Inflammatory macrophage treated with lipopolysaccharide for 1 hour (primary cell): ENCODE results near the gene SLC38A4.
"Not testable (repeated sequence)": the region's sequence is repeated elsewhere in the genome, so short reads cannot be mapped to it uniquely, and the experiment has no call there.

Source experiments
- DNase-seq, 2 donors: peaks; one replicate each; pipeline ENCODE4 v3.0.0-alpha.2; 2020 to 2022

The SLC38A4 gene

DNA sequence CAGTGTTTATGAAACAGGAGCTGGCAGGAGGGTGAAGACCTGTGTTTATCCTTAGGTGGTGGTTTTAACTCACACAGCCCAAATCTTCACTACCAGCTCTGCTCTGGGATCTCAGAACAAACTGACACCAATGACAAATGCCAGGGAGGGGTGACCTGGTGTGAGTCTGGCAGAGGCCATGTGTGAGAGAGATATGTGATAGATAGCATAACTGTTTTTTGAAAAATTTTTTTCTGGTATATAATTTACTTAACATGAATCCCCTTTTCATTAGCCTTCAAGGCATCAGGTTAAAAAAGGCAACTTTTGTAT, 51.5 kb downstream of the SLC38A4 start:
- DNase-seq, result no peak

DNA sequence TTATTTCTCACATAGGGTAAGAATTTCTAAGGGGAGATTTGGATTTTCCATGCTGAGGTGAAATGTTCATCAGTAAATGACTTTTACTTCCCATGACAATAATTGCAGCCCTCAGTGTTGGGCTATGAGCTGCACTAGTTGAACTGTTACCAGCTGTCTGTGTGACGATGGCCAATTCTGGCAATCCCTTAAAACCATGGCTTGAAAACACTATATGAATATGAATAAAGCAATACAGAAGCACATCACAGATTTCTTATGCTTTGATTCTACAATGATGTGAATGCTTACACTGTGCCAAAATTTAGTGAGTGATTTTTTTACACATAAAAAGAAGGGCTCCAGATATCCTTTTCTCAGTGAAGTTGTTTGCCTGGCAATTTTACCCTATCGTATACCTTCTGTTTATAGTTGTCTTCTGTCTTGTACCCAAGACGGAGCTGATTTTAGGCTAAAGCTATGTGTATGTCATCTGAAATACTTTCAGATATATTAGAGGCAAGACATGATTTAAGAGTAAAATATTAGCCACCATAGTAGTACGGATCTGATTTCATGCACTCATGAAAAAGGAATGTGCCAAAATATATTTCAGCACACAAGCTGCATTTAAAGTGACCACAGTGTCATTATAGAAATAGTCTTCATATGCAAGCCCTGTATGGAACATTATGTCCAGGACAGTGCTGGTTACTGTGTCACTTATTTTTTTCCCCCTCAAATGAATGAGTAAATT, 52.0 kb downstream of the SLC38A4 start:
- no peak for DNase-seq

DNA sequence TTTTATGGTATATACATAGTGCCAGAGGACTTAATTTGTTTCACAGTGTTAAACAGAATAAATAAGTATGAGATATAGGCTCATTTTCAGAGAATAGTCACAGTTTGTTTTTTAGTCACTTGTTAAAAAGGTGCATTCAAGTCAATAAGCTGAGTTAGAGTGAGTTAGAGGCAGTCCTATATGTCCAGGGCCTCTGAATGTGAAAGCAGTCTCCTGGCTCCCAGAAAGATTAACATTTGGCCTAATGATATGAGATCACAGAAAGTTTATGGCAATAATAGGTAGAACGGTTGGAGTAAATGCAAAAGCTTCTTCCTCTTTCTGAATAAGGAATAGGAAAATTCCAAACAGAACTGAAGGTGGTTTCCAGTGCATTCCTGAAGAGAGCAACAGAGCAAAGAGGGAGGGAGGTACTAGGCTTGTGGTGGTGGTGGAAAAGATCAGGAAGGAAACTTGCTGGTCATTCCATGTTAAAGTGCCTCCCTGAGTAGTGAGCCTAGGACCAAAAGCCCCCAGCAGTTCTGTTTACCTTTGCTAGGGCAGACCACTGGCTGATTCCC, 54.4 kb downstream of the SLC38A4 start:
- no peak for DNase-seq

DNA sequence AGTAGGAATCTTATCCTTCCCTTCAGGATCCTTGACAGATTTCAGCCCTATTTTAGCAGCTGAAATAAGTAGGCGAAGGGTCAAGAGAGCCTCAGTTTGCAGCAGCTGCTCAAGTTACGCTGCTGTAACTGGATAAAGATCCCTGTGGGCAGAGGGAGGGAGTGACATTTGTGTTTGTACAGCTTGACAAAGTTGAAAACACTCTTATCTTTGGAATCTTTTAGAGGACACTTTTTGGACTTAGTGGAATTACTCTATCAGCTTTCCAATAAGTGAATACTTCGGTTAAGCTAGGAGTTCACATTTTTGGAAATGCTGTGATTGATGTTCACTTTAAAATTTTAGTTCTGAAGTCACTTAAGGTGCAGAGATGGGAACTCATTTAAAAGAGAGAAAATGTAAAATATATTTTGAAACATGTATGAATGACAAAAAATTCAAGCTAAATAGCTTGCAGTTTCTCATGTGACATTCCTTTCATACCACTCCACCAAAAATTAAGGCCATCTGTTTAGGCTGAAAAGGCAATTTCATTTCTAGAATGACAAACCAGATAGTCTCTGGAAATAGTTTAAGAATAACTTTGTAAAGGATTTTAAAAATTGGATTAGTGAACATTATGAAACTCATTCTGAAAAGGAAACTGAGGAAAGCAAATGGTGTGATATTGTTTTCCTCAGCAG, 55.2 kb downstream of the SLC38A4 start:
- no peak for DNase-seq

DNA sequence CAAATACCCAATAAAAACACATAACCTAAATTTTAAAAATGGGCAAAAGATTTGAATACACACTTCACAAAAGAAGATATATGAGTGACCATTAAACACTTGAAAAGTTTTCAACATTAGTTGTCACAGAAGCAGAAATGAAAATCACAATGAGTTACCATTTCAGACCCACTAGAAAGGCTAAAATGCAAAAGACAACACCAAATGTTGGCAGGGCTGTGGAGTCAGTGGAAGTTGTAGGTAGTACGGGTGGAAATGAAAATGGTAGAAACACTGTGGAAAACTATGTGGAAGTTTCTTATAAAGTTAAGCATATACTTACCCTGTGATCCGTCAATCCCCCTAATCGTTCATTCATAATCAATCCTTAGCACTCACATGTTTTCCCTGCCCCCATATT, 61.8 kb downstream of the SLC38A4 start:
- DNase-seq, result no peak

DNA sequence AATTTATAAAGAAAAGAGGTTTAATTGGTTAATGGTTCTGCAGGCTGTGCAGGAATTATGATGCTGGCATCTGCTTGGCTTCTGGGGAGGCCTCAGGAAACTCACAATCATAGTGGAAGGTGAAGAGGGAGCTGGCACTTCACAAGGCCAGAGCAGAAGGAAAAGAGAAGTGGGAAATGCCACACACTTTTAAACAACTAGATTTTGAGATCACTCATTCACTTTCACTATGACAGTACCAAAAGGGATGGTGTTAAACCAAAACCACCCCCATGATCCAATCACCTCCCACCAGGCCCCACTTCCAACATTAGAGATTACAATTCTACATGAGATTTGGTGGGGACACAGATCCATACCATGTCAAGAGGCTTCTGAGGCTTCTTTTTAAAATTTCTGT, 62.6 kb downstream of the SLC38A4 start:
- peak in 1 of 2 donors; percentile 2 for DNase-seq

DNA sequence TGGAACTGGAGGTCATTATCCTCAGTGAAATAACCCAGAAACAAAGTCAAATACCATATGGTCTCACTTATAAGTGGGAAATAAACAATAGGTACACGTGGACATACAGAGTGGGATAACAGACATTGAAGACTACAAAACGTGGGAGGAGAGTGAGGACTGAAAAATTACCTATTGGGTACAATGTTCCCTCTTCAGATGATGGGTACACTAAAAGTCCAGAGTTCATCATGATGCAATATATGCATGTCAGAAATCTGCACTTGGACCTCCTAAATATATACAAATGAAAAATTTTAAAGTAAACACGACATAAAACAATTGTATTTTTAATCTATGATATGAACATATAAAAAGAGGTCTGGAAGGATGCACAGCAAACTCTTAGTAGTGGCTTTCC, 71.2 kb downstream of the SLC38A4 start:
- DNase-seq, result no peak

DNA sequence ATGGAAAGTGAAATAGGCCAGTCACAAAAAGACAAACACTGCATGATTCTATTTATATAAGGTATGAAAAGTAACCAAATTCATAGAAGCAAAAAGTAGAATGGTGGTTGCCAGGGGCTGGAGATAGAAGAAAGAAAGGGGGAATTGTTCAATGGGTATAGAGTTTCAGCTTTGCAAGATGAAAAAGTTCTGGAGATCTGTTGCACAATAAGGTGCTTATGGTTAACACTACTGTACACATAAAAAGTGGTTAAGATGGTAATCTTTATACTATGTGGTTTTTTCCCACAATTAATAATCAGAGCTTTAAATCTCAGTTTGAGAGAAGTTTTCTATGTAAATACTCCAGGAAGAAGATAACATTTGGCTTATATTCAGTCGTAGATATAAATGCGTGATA, 73.4 kb downstream of the SLC38A4 start:
- no peak for DNase-seq

DNA sequence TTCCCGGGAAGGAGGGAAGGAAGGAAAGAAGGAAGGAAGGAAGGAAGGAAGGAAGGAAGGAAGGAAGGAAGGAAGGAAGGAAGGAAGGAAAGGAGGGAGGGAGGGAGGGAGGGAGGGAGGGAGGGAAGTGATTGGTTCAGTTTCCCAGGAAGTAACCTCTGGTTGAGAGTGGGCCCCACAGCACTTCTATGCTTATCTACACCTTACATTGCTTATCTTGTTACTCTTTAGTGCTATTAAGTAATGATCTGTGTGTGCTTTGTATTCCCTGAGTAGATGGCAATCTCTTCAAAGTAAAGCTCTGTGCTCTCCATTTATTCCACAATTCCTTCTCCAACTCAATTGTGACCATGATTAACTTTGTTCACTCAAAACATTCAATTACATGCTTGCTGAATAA, 74.6 kb downstream of the SLC38A4 start:
- no peak for DNase-seq

DNA sequence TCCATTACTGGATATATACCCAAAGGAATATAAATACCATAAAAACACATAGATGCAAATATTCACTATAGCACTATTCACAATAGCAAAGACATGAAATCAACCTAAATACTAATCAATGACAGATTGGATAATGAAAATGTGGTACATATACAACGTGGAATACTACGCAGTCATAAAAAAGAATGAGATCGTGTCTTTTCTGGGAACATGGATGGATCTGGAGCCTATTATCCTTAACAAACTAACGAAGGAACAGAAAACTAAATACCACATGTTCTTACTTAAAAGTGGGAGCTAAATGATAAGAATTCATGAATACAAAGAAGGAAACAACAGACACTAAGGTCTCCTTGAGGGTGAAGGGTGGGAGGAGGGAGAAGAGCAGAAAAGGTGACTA, 76.5 kb downstream of the SLC38A4 start:
- DNase-seq, result no peak

DNA sequence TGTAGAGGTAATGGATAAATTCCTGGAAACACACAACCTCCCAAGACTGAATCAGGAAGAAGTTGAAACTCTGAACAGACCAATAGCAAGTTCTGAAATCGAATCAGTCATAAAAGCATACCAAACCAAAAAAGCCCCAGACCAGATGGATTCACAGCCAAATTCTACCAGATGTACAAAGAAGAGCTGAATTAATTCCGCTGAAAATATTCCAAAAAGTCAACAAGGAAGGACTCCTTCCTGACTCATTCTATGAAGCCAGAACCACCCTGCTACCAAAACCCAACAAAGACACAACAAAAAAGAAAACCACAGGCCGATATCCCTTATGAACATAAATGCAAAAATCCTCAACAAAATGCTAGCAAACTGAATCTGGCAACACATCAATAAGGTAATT, 81.5 kb downstream of the SLC38A4 start:
- DNase-seq, result no peak

DNA sequence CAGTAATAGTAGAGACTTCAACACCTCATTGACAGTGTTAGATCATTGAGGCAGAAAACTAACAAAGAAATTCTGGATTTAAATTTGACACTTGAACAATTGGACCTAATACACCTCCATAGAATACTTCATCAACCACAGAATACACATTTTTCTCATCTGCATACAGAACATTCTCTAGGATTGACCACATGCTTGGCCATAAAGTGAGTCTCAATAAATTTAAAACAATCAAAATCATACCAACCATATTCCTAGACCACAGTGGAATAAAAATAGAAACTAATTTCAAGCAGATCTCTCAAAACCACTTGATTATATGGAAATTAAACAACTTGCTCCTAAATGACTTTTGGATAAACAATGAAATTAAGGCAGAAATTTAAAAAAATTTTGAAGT, 82.3 kb downstream of the SLC38A4 start:
- no peak for DNase-seq

DNA sequence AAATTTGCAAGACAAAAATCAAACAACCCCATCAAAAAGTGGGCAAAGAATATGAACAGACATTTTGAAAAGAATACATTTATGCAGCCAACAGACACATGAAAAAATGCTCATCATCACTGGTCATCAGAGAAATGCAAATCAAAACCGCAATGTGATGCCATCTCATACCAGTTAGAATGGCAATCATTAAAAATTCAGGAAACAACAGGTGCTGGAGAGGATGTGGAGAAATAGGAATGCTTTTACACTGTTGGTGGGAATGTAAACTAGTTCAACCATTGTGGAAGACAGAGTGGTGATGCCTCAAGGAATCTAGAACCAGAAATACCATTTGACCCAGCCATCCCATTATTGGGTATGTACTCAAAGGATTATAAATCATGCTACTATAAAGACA, 83.5 kb downstream of the SLC38A4 start:
- DNase-seq, result not testable (repeated sequence)

DNA sequence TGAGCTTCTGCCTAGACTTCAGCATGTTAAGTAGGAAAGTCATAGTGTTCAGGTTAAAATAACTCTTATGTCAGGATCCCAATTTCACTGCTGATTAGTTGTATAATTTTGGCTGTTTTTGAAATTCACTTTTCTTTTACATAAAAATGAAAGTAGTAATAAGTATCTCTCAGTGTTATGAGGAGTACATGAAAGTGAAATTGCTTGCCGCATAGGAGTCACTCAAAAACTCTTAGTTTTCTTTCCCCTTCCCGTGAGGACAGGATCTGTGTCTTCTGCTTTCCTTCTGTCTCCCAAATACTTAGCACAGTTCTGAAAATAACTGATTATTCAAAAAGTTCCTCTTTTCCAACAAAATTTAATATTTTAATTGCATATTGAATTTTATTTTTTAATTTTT, 100.5 kb downstream of the SLC38A4 start:
- DNase-seq, result no peak

DNA sequence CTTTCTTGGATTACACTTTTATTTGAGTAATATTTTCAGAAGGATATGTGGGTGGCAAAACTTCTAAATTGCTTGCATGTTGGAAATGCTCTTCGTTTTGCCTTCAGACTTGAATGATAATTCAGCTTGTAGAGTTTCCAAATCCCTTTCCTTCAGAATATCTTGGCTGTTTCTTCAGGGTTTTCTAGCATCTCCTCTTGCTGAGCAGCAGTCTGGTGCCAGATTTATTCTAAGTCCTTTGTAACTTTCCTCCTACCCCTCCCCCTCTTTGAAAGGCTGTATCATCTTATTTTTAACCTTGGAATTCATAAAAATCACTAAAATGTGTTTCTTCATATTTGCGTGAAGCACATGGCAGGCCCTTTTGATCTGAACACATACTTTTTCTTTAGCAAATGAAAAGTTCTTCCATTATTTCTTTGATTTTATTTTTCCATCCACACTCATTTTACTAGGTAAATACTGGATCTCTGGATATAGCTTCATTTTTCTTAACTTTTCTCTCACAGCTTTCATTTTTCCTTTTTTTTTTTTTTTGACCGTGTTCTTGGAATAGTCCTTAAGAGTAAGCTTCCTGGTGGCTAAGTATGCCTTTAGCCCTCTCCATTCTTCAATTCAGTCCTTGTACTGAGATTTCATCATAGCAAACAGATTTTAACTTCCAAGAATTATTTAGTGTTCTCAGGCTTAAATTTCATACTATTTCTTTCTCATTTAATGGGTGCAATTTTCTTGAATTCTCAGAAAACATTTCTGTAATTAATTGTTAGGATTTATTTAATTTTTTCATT, 102.0 kb downstream of the SLC38A4 start:
- DNase-seq, result no peak

DNA sequence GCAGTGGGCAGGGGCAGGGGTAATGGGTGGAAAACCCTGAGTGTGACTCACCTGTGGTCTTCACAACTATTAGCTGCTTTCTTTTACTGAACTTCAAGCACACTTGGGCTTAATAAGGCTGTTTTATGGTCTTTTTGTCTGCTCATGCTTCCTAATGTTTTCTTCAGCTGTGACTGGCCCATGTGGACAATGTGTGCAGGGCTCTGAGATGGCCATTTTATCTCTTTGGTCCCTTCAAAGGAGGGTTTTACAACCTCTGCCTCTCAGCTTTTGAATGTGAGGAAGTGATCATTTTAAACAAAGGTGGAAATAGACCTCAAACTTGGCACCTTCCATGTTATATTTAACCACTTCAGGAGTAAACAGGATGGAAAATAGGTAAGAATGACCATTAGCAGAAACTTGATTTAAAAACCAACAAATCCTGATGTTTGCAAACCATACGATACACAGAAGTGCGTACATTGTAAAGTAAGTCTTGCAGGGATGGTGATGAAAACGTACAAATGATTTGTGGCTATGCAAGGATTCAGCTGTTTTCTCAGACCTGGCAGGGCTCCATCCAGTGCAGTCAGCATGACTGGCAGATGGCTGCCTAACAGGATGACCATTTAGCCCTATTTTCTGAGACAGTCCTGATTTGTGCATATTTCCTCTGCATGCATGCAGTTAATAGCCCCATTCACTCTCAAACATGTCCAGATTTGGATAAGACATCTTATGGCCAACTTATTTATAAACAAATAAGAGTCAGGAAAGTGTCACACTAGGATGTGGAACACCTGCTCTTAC, 103.2 kb downstream of the SLC38A4 start:
- DNase-seq, result no peak

DNA sequence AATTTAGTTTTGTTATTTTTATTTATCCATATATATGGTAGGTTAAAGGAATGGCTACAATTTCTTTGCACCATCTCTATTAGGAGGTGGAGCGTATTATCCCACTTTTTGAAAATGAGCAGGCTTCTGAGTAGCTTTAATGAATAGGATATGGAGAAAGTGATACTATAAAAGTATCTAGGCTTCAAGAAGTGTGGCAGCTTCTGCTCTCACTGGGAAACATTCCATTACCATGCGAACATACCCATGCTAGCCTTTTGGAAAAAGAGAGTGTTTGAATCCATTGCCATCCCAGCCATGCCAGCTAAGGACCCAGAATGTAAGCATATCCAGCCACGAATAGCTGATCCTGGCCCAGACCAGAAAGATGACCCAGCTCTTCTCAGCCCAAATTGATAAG, 107.3 kb downstream of the SLC38A4 start:
- DNase-seq, result no peak

DNA sequence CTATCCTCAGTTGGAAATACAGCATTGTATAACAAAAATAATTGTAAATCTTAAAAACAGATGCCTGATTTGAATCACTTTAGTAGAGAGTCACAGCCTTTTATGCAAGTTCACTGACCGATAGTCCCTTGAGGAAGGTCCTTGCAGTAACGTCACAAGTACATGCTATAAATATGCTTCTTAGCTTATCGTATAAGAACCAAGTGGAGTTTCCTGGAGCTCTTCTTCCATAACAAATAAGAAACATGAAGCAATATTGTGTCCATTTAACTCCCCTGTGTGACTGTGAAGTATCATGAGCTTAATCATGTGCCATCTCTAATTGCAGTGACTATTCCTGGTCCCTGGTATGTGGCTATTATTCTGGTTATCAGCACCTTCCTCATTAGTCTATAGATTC, 107.9 kb downstream of the SLC38A4 start:
- DNase-seq, result no peak

DNA sequence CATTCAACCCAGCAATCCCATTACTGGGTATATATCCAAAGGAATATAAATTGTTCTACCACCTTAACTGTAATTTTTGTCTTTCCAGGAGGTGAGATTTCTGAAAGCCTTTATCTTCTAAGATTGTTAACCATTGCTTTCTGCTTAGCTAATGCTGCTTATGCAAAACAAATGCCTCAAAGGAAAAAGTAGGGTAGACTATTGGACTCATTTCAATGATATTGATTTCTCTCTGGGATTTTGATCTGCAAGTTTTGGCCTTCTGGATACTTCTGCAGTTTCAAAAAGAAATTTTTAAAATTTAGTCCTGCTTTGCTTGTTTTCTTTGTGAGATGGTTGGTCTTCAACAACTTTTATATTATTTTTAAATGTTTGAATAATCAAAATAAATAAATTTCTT, 108.6 kb downstream of the SLC38A4 start:
- no peak for DNase-seq
